Erythroblast (primary cell): Measurements from ENCODE around the gene STK32C.
"Not testable (repeated sequence)": the region's sequence is repeated elsewhere in the genome, so short reads cannot be mapped to it uniquely, and the experiment has no call there.

Experiments
- DNase-seq, 2 experiments: peaks; one replicate each; lab custom pipeline; 2025; lab: John Stamatoyannopoulos, UW
- GATA1 ChIP-seq: IDR thresholded peaks from 2 replicates; pipeline ENCODE4 v1.6.1; 2011; ENCODE audit warnings: low read depth, mild to moderate bottlenecking, control low read depth, low read length, moderate library complexity
- POLR2A ChIP-seq: IDR thresholded peaks from 2 replicates; pipeline ENCODE4 v1.6.1; 2011; ENCODE audit warnings: mild to moderate bottlenecking, low read length

The STK32C gene

GRCh38 chr10:132298038-132298881 lies 9.5 kb downstream of the STK32C start:
- TF ChIP-seq GATA1, result no peak
- TF ChIP-seq POLR2A, result no peak
- DNase-seq, result no peak

GRCh38 chr10:132297526-132297925 lies 10.2 kb downstream of the STK32C start:
- no peak for DNase-seq
- TF ChIP-seq POLR2A, result no peak
- TF ChIP-seq GATA1, result no peak

- DNase-seq, result no peak
- TF ChIP-seq POLR2A (no peak), GATA1 (no peak)
Measured at GRCh38 chr10:132296666-132297443, 10.9 kb downstream of the STK32C start.

GRCh38 chr10:132295481-132295880 lies 12.3 kb downstream of the STK32C start:
- DNase-seq, result not testable (repeated sequence)

- no peak for DNase-seq
- TF ChIP-seq GATA1 (no peak), POLR2A (no peak)
Measured at GRCh38 chr10:132294561-132295318, 13.0 kb downstream of the STK32C start.

DNA sequence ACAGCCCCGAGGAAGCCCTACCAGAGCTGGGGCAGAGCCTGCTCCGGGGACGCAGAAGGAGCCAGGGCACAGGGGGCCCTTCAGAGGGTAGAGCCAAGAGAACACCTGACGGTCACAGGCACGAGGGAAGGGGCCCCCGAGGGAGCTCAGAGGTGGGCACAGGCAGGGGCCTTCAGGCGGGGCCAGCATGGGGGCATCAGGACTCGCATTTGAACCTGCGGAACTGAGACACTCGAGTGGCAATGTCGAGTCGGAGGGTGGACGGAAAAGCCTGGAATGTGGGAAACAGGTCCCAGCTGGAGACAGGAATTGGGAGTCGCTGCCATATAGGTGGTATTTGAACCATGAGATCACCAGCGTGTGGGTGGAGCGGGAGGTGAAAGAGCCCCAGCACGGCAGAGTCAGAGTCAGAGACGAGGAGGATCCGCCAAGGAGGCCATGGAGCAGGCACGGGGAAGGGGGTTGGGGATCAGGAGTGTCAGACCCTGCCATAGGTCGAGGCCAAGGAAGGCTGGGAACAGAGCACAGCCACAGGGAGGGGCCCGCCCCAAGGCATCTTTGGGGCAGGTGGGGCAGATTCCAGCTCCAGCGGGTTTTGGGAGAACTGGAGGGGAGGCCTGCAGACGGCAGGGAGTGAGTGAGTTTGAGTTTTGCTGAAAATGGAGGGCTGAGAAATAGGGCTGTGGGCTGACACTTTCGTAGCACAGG lies 13.8 kb downstream of the STK32C start:
- DNase-seq, result no peak
- no peak for TF ChIP-seq GATA1

GRCh38 chr10:132293201-132293812 lies 14.4 kb downstream of the STK32C start:
- no peak for TF ChIP-seq POLR2A
- no peak for TF ChIP-seq GATA1
- DNase-seq, result no peak

DNA sequence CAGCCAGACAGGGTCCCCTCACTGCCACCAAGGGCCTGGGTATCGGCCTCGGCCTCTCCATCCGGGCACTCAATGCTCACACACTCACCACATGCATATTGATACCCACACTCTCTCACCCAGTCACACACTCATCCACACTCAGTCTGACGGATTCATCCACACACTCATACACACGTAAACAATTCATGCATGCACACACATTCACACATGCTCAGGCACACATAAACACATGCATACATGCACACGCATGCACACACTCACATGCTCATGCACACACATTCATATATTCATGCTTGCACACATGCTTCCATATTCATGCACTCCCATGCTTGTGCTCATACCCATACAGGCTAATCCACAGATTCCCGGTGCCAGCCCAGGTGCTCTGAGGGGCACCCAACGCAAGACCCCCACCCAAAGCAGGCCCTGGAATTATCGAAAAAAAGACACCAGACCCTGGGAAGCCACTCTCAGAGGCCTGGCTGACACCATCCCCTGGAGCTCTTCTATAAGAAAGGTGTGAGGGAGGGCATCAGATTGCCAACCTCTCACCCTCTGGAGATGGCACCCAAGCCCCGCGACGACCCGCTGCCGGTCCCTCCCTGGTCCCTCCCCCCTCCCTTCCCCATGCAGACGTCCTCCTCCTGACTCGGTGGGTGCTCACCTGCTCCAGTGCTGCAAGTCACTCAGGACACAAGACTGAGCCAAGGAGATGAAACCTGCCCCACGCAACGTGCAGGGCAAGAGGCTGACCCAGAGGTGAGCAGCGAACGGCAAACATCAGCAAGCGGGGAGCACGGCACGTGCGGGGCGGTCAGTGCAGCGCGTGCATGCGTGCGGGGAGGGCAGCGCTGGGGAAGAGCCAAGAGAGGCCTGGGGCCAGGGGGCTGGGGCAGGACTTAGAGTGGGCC lies 15.2 kb downstream of the STK32C start:
- TF ChIP-seq GATA1 (no peak), POLR2A (no peak)
- no peak for DNase-seq

- no peak for DNase-seq
- TF ChIP-seq GATA1 (no peak), POLR2A (no peak)
Measured at GRCh38 chr10:132291826-132292225, 15.9 kb downstream of the STK32C start.

- DNase-seq, result no peak
- TF ChIP-seq GATA1, result no peak
- no peak for TF ChIP-seq POLR2A
Measured at GRCh38 chr10:132290631-132291030, 17.1 kb downstream of the STK32C start.

- no peak for TF ChIP-seq POLR2A
- TF ChIP-seq GATA1, result no peak
- DNase-seq, result no peak
Measured at GRCh38 chr10:132289439-132289838, 18.3 kb downstream of the STK32C start.
